GM23338 (cell line): Measurements from ENCODE around the gene ARID1B.

Experiments
- EZH2 ChIP-seq: fragments of 200-600 bp; sonication (generic); IDR thresholded peaks from one replicate; pipeline ENCODE4 v1.8.0; 2017; ENCODE audit warnings: antibody characterized with exemption, mild to moderate bottlenecking, low read depth; ENCODE audit not compliant: unreplicated experiment
- JUNB ChIP-seq: IDR thresholded peaks from one replicate; pipeline ENCODE4 v1.6.1; 2016; ENCODE audit warnings: antibody characterized with exemption; ENCODE audit not compliant: unreplicated experiment
- POLR2AphosphoS5 ChIP-seq: IDR thresholded peaks from 2 replicates; pipeline ENCODE4 v1.6.1; 2016; ENCODE audit warnings: antibody characterized with exemption, low read depth
- TF ChIP-seq, protein P1 (sequence below), 2 experiments: fragments of 200-600 bp in 1 of 2; sonication (generic) in 1 of 2; conservative IDR thresholded peaks; 2 replicates each; pipeline versions ENCODE4 v1.5.1 to v1.6.1; 2016 to 2017; ENCODE audit warnings: antibody characterized with exemption in 2 of 2, low read depth in 2 of 2, mild to moderate bottlenecking in 2 of 2, moderate library complexity in 1 of 2

- TF ChIP-seq EZH2 (no peak), POLR2AphosphoS5 (no peak), JUNB (no peak)
- TF ChIP-seq, protein P1, sequence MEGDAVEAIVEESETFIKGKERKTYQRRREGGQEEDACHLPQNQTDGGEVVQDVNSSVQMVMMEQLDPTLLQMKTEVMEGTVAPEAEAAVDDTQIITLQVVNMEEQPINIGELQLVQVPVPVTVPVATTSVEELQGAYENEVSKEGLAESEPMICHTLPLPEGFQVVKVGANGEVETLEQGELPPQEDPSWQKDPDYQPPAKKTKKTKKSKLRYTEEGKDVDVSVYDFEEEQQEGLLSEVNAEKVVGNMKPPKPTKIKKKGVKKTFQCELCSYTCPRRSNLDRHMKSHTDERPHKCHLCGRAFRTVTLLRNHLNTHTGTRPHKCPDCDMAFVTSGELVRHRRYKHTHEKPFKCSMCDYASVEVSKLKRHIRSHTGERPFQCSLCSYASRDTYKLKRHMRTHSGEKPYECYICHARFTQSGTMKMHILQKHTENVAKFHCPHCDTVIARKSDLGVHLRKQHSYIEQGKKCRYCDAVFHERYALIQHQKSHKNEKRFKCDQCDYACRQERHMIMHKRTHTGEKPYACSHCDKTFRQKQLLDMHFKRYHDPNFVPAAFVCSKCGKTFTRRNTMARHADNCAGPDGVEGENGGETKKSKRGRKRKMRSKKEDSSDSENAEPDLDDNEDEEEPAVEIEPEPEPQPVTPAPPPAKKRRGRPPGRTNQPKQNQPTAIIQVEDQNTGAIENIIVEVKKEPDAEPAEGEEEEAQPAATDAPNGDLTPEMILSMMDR (conservative IDR thresholded peaks at IDR 0.05; ENCODE audit: low read depth in 2 of 2): no peak
These were observed 45.6 kb downstream of the ARID1B start for GRCh38 chr6:156822747-156823206.
